GM12873 (cell line): ENCODE results near the gene CANT1.

Source experiments
- CTCF ChIP-seq: IDR thresholded peaks from 2 replicates; pipeline ENCODE4 v1.5.1; 2012; ENCODE audit warnings: low read depth, mild to moderate bottlenecking, moderate library complexity, low read length, control low read depth; ENCODE audit not compliant: insufficient read depth; ENCODE audit errors: missing control alignments

CANT1 gene

GRCh38 chr17:78966123-78966813, 43.3 kb downstream of the CANT1 start:
- no peak for TF ChIP-seq CTCF

- TF ChIP-seq CTCF: no peak
Observed at GRCh38 chr17:78965491-78965924, 44.1 kb downstream of the CANT1 start.

- TF ChIP-seq CTCF: no peak
Observed at GRCh38 chr17:78963378-78963777, 46.2 kb downstream of the CANT1 start.

GRCh38 chr17:78962345-78962983, 47.1 kb downstream of the CANT1 start:
- no peak for TF ChIP-seq CTCF

- no peak for TF ChIP-seq CTCF
Observed at GRCh38 chr17:78961571-78961970, 48.0 kb downstream of the CANT1 start.

- no peak for TF ChIP-seq CTCF
Observed at GRCh38 chr17:78960928-78961327, 48.6 kb downstream of the CANT1 start.

GRCh38 chr17:78959803-78960202, 49.8 kb downstream of the CANT1 start:
- no peak for TF ChIP-seq CTCF
